GM21367 (cell line): Measurements from ENCODE around the gene ATP2B2.

Experiments
- ATAC-seq: cut with Tn5 transposase; IDR thresholded peaks from one replicate; pipeline ENCODE4 v1.9.1; 2021; ENCODE audit not compliant: unreplicated experiment

The ATP2B2 gene

GRCh38 chr3:10405816-10406215, 99.6 kb downstream of the ATP2B2 start:
- ATAC-seq: no peak

- no peak for ATAC-seq
These were observed 100.5 kb downstream of the ATP2B2 start for GRCh38 chr3:10404876-10405275.

GRCh38 chr3:10404377-10404776, 101.0 kb downstream of the ATP2B2 start:
- no peak for ATAC-seq

GRCh38 chr3:10401990-10402761, 103.2 kb downstream of the ATP2B2 start:
- no peak for ATAC-seq

DNA sequence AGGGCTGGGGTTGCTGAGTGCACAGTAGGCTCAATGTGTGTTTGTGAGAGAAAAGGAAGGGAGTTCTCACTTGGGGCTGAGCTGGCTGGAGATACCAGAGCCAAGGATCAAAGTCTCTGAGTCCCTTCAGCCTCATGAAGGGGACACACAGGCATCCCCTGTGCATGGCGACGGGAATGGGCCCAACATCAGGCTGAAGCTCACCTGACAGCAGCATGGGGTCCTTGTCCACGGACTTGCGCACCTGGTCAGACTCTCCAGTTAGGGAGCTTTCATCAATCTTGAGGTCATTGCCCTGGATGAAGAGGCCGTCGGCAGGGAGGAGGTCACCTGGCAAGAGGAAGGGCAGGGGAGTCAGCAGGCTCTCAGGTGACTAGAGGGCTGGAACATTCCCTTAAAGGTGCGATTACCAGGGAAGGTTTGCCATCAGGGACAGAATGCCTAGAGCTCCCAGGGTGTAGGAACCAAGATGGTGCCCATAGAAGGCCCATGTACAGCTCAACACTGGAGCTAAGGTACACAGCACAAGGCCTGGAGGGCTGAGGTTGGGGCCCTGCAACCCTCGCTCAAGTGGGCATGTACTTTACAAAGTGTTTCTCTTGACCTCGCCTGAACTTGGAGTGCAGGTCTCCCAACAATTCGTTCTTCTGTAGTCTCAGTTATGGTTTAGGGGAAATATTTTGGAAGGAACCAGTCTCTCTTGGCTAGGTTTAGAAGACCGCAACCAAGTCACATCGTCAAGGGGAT, 104.5 kb downstream of the ATP2B2 start:
- no peak for ATAC-seq

- ATAC-seq: no peak
These were observed 105.2 kb downstream of the ATP2B2 start for GRCh38 chr3:10400050-10400748.

GRCh38 chr3:10399634-10400033, 105.8 kb downstream of the ATP2B2 start:
- ATAC-seq: no peak

DNA sequence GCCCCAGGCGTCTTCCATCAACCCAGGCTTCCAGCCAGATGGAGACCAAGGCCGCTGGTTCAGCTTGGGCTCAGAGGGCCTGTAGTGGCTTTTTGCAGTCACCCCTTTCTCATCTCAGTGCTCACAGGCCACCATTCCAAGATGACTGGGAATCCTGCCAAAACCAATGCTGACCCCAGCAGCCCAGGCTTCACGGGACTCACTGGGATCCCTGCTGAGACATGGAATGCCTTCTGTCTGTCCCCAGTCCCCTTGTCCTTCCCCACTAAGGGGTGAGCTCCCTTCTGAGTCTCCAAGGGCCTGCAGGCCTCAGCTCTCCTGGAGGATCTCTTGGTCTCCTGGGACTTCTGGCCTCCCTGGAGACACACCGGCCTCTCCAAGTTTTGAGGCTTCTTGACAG, 107.0 kb downstream of the ATP2B2 start:
- no peak for ATAC-seq

DNA sequence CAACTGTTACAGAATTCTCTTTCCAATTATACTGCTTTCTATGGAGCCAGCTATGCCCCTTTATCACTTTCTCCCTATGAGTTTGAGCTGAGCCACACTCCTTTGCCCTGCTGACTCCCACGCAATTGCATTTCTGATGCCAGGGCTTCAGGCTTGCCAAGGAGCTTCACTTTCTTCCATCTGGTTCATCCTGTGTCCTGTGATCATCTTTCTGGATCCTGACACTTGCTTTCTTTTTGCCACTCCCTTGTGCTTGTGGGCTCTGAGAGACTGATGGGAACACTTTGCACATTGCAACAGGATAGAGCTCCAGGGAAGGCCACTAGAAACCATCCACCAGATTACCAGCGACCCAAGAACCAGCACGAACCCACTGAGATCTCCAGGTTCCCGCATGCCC, 107.5 kb downstream of the ATP2B2 start:
- ATAC-seq: no peak

DNA sequence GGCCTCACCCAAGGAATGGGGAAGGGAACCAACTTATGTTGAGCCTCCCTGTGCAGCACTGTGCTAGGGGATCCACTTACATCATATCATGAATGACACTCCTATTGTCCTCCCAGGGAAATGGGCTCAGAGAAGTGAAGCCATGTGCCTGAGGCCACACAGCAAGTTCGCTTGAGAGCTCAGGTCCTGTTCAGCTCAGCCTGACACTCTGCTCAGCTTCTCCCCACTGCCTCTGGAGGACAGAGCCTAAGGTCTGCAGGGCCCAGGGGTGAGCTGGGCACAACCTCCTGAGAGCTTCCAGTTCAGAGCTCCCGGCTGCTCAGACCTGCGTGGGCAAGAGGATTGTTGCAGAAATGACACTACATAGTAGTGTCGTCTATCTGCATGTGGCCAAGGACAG, 108.5 kb downstream of the ATP2B2 start:
- ATAC-seq: no peak

- no peak for ATAC-seq
These were observed 109.3 kb downstream of the ATP2B2 start for GRCh38 chr3:10396083-10396482.

- ATAC-seq: no peak
These were observed 109.7 kb downstream of the ATP2B2 start for GRCh38 chr3:10395671-10396070.

DNA sequence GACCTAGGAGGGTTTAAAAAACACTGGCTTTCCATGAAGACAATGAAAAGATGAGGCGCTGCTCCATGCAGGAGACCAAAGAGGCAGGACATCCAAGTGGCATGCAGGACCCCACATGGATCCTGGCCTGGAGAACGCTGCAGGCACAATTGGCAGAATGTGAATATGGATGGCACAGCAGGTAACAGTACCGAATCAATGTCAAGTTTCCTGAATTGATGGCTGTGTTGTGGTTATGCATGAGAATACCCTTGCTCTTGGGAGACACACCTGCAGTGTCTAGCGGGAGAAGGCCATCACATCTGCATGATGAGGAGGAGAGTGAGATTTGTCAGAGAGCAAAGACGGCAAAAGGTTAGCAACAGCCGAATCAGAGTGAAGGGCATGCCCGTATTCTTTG, 110.2 kb downstream of the ATP2B2 start:
- ATAC-seq: no peak

GRCh38 chr3:10394491-10395025, 110.8 kb downstream of the ATP2B2 start:
- ATAC-seq: no peak

GRCh38 chr3:10393514-10393913, 111.9 kb downstream of the ATP2B2 start:
- no peak for ATAC-seq

- ATAC-seq: no peak
These were observed 112.4 kb downstream of the ATP2B2 start for GRCh38 chr3:10392906-10393461.

- ATAC-seq: no peak
These were observed 113.1 kb downstream of the ATP2B2 start for GRCh38 chr3:10392244-10392643.

DNA sequence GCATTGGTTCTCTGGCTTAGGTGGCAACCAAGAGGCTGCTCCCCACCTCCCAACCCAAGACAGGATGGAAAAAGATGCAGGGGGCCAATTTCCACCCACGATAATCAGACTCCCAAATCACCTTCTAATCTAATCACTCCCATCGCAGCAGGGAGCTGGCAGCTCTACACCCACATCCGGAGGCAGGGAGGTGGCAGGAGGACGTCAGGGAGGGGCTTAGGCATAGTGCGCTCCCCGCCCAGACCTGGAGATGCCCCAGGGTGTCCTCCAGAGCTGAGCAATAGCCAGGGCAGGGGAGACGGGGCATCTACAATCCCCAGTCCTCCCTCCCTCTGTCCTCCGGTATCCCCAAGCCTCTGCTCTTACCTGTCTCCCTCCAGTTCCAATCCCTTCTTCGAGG, 114.0 kb downstream of the ATP2B2 start:
- ATAC-seq: no peak

DNA sequence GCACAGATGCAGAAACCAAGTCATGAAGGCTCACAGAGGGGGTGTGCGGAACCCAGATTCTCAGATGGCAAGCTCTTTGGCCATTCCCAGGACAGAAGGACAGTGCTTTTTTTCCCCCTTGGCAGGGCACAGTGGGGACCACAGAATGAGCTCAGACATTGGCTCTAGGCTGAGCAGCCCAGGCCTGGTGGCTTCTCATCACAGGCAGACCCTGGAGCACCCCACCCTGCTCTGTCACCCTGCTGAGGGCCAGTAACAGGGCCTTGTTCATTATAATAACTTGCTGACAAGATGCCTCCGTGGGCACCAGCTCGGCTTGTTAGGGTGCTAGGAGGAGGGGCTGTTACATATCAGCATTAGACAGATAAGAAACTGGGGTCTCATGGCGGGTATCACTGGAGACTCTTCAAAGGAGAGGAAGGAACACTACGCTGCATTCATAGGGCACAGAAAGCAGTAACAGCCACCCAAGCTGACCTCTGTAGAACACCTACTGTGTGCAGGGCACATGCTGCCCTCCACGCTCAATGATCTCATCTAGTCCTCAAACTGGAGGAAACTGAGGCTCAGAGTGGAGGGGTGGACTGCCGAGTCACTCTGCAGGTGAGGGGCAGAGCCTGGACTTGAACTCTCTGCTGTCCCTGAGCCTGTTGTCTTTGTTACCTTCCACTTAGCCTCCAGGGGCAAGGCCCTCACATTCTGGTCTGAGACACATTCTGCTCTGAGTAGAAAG, 114.6 kb downstream of the ATP2B2 start:
- no peak for ATAC-seq

- peak; percentile 61 for ATAC-seq
These were observed 115.4 kb downstream of the ATP2B2 start for GRCh38 chr3:10389995-10390394.

DNA sequence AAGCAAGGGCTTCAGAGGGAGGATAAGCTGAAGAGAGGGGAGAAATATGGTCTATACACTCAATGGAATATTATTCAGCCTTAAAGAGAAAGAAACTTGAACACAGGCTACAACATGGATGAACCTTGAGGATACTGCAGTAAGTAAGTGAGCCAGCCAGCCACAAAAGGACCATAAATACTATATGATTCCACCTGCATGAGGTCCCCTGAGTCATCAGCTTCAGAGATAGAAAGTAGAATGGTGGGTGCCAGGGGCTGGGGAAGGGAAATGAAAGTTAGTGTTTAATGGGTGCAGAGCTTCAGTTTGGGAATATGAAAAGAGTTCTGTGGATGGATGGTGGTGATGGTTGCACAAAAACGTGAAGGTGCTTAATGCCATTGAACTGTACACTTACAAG, 116.0 kb downstream of the ATP2B2 start:
- no peak for ATAC-seq
